Gastrocnemius medialis (tissue), 4 donors: ENCODE results near the gene NCMAP.

Source experiments
- POLR2A ChIP-seq, 2 donors: fragments of 450-650 bp; IDR thresholded peaks; one replicate each; pipeline ENCODE4 v1.6.1; 2017; ENCODE audit warnings: antibody characterized with exemption in 2 of 2, mild to moderate bottlenecking in 2 of 2, moderate library complexity in 2 of 2
- TF ChIP-seq, protein P1 (sequence below), 5 experiments: fragments of 450-650 bp in 3 of 5; fragments of 200-600 bp in 2 of 5; sonication (generic) in 2 of 5; IDR thresholded peaks in 4 of 5; conservative IDR thresholded peaks in 1 of 5; 1 replicate in 4 of 5; 2 replicates in 1 of 5; pipeline ENCODE4 v1.5.1; 2016 to 2019; ENCODE audit warnings: antibody characterized with exemption in 5 of 5, mild to moderate bottlenecking in 3 of 5, moderate library complexity in 3 of 5

DNA sequence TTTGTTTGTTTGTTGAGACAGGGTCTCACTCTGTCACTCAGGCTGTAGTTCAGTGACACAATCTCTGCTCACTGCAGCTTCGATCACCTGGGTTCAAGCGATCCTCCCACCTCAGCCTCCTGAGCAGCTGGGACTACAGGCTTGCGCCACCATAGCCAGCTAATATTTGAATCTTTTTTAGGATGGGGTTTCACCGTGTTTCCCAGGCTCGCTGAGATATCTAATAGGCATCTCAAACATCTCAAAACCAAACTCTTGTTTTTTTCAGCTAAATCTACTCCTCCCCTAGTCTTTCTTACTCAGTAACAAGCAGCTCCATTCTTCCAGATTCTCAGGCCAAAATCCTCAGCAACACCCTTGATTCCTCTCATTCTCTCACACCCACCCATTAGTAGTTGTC lies 65.2 kb downstream of the NCMAP start:
- TF ChIP-seq, protein P1, sequence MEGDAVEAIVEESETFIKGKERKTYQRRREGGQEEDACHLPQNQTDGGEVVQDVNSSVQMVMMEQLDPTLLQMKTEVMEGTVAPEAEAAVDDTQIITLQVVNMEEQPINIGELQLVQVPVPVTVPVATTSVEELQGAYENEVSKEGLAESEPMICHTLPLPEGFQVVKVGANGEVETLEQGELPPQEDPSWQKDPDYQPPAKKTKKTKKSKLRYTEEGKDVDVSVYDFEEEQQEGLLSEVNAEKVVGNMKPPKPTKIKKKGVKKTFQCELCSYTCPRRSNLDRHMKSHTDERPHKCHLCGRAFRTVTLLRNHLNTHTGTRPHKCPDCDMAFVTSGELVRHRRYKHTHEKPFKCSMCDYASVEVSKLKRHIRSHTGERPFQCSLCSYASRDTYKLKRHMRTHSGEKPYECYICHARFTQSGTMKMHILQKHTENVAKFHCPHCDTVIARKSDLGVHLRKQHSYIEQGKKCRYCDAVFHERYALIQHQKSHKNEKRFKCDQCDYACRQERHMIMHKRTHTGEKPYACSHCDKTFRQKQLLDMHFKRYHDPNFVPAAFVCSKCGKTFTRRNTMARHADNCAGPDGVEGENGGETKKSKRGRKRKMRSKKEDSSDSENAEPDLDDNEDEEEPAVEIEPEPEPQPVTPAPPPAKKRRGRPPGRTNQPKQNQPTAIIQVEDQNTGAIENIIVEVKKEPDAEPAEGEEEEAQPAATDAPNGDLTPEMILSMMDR (IDR thresholded peaks at IDR 0.05 in 4 of 5, conservative IDR thresholded peaks at IDR 0.05 in 1 of 5): no peak
- TF ChIP-seq POLR2A (IDR thresholded peaks at IDR 0.05): no peak
